Suprapubic skin (tissue), 4 donors: Measurements from ENCODE around the gene DCTN2. TPM values are rescaled to one million over a fixed set of nuclear protein-coding genes. Genes with fewer than 3 reads are reported as not detected.

Experiments used
- DNase-seq, 2 donors: peaks; one replicate each; pipeline ENCODE4 v3.0.0-alpha.2; 2019; ENCODE audit warnings: low spot score in 2 of 2
- H3K27ac ChIP-seq: fragments of 200-600 bp; sonication (generic); one replicate; pipeline ENCODE4 v1.5.1; 2019
- H3K27me3 ChIP-seq: fragments of 200-600 bp; sonication (generic); one replicate; pipeline ENCODE4 v1.5.1; 2019
- H3K36me3 ChIP-seq: fragments of 200-600 bp; sonication (generic); one replicate; pipeline ENCODE4 v1.5.1; 2019
- H3K4me1 ChIP-seq: fragments of 200-600 bp; sonication (generic); one replicate; pipeline ENCODE4 v1.5.1; 2019
- H3K4me3 ChIP-seq: fragments of 200-600 bp; sonication (generic); one replicate; pipeline ENCODE4 v1.5.1; 2019; ENCODE audit warnings: mild to moderate bottlenecking
- H3K9me3 ChIP-seq: fragments of 200-600 bp; sonication (generic); one replicate; pipeline ENCODE4 v1.5.1; 2019
- EP300 ChIP-seq: sonication (generic); formaldehyde crosslinking; IDR thresholded peaks from one replicate; pipeline ENCODE4 v1.6.1; 2017; ENCODE audit warnings: antibody characterized with exemption
- POLR2A ChIP-seq, 2 donors: fragments of 450-650 bp; IDR thresholded peaks; one replicate each; pipeline ENCODE4 v1.6.1; 2017; ENCODE audit warnings: antibody characterized with exemption in 2 of 2, mild to moderate bottlenecking in 2 of 2, moderate library complexity in 2 of 2
- POLR2AphosphoS5 ChIP-seq, 3 donors: sonication (generic); formaldehyde crosslinking; IDR thresholded peaks; one replicate each; pipeline ENCODE4 v1.6.1; 2017; ENCODE audit warnings: antibody characterized with exemption in 3 of 3
- WGBS: methylation state at CpG from one replicate; pipeline ENCODE4 v1.1.5; 2018; 5-methylcytosine and 5-hydroxymethylcytosine counted together
- total RNA-seq, 4 donors: library from RNA; depleted of rRNA; stranded (reverse); fragments of >200 nt; gene quantifications; one replicate each; pipeline ENCODE4 v1.1.0, GENCODE V29; 2016
- TF ChIP-seq, protein P1 (sequence below), 2 donors: fragments of 200-600 bp in 1 of 2; fragments of 450-650 bp in 1 of 2; sonication (generic) in 1 of 2; IDR thresholded peaks; one replicate each; pipeline ENCODE4 v1.5.1; 2016 to 2019; ENCODE audit warnings: antibody characterized with exemption in 2 of 2, mild to moderate bottlenecking in 1 of 2, moderate library complexity in 1 of 2

Gene DCTN2
- total RNA-seq, 4 donors from 2014 or later, result 152 to 242 (median 185) TPM

DNA sequence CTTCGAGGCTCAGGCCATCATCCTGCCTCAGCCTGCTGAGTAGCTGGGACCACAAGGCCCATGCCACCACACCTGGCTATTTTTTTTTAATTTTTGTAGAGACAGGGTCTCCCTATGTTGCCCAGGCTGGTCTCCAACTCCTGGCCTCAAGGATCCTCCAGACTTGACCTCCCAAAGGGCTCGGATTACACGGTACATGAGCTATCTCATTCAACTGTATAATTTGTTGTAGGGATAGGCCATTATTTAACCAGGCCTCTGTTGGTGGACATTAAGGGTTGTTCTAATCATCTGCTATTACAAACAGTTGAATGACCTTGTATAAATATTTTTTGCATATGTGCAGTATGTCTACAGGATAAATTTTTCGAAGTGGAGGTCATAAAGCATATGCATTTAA is 11.9 kb upstream of the DCTN2 start:
- TF ChIP-seq POLR2A (IDR thresholded peaks at IDR 0.05), result no peak
- no peak for TF ChIP-seq POLR2AphosphoS5 (IDR thresholded peaks at IDR 0.05)
- TF ChIP-seq, protein P1, sequence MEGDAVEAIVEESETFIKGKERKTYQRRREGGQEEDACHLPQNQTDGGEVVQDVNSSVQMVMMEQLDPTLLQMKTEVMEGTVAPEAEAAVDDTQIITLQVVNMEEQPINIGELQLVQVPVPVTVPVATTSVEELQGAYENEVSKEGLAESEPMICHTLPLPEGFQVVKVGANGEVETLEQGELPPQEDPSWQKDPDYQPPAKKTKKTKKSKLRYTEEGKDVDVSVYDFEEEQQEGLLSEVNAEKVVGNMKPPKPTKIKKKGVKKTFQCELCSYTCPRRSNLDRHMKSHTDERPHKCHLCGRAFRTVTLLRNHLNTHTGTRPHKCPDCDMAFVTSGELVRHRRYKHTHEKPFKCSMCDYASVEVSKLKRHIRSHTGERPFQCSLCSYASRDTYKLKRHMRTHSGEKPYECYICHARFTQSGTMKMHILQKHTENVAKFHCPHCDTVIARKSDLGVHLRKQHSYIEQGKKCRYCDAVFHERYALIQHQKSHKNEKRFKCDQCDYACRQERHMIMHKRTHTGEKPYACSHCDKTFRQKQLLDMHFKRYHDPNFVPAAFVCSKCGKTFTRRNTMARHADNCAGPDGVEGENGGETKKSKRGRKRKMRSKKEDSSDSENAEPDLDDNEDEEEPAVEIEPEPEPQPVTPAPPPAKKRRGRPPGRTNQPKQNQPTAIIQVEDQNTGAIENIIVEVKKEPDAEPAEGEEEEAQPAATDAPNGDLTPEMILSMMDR (IDR thresholded peaks at IDR 0.05), result no peak
- no peak for TF ChIP-seq EP300
- Histone ChIP-seq H3K4me3 (no peak overlapping the region), H3K36me3 (no peaks in the 10 kb centered on the region), H3K9me3 (no peaks in the 10 kb centered on the region), H3K4me1 (no peaks in the 10 kb centered on the region), H3K27me3 (peaks cover 16% of the 10 kb centered on the region), H3K27ac (no peak overlapping the region)
- DNase-seq, result peak in 1 of 2 donors; percentile 20
- WGBS, result 89% methylated on average over 4 of the region's 4 CpGs

DNA sequence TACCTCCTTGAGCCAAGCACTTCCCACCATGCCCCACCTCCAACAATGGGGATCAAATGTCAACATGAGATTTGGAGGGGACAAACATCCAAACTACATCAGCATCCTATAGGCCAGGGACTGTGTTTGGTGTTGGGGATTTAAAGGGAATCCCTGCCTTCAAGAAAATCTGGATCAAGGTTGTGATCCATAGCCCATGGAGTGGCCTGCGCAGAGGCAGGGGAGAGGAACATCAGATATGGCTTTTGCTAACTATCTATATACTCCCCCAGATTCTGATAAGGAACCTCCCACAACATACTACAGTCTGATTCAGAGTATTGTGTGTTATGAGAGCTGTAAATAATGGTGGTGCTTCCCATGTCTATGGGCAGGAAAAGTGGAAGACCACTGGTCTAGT is 7.9 kb upstream of the DCTN2 start:
- Histone ChIP-seq H3K4me3 (no peak overlapping the region), H3K36me3 (no peaks in the 10 kb centered on the region), H3K27me3 (peaks cover 15% of the 10 kb centered on the region), H3K4me1 (peaks cover 3% of the 10 kb centered on the region), H3K9me3 (no peaks in the 10 kb centered on the region), H3K27ac (no peak overlapping the region)
- TF ChIP-seq EP300 (no peak), POLR2A (IDR thresholded peaks at IDR 0.05) (no peak), POLR2AphosphoS5 (IDR thresholded peaks at IDR 0.05) (no peak)
- TF ChIP-seq, protein P1 (IDR thresholded peaks at IDR 0.05), result no peak
- WGBS, result 100% methylated on average over 1 of the region's 1 CpG
- peak in 1 of 2 donors; percentile 40 for DNase-seq

DNA sequence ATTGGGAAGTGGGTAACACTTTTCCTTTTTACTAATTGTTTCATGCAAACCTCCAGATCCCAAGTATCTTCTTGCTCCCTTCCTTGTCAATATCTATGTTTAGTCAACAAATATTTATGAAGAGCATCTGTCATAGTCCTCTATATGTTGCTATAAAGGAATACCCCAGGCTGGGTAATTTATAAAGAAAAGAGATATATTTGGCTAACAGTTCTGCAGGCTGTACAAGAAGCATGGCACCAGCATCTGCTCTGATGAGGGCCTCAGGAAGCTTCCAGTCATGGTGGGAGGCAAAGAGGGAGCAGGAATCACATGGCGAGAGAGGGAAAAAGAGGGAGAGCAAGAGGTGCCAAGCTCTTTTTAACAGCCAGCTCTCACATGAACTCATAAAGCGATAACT is 7.5 kb upstream of the DCTN2 start:
- TF ChIP-seq POLR2A (IDR thresholded peaks at IDR 0.05) (no peak), POLR2AphosphoS5 (IDR thresholded peaks at IDR 0.05) (no peak), EP300 (no peak)
- TF ChIP-seq, protein P1 (IDR thresholded peaks at IDR 0.05), result no peak

DNA sequence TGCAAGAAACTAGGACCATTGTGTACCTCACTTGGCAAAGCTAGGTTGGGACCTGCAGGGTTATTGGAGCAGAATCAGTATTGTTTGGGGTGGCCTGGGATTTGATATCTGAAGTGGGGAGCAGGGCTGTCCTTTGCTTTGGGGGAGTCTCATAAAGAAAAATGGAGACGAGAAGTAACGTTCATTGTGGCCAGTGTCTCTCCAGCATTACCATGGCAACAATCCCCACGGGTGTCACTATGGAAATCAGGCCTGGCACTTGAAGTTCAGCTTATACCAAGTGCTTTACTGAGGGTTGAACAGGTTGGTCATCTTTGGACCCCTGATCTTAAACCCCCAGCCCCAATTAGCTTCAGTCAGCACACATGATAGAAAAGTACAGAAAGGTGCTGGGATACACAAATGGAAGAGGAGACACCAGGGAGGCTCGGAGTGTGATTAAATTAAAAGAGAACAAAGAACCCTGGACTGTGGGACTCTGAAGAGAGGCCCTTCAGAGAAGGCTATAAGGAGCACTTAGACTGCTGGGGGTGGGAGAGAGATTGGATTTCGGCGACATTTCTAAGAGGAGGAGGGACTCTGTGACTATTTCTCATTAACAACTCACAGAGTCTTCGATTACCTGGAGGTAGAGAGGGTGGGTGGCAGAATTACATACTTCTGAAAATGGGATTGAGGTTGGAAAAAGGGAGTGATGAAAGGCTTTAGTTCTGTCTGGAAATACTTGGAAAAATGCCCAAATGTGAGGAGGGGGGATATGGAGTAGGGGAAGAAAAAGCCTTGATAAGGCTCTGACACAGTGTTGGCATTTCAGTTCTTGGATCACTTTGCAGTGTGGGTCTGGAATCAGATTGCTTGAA is 6.6 kb upstream of the DCTN2 start:
- H3K4me3 ChIP-seq, result no peak overlapping the region
- DNase-seq, result no peak
- no peaks in the 10 kb centered on the region for H3K9me3 ChIP-seq
- TF ChIP-seq EP300 (no peak), POLR2A (IDR thresholded peaks at IDR 0.05) (no peak), POLR2AphosphoS5 (IDR thresholded peaks at IDR 0.05) (no peak)
- TF ChIP-seq, protein P1 (IDR thresholded peaks at IDR 0.05), result no peak
- no peaks in the 10 kb centered on the region for H3K36me3 ChIP-seq
- peaks cover 7% of the 10 kb centered on the region for H3K4me1 ChIP-seq
- no peak overlapping the region for H3K27ac ChIP-seq
- H3K27me3 ChIP-seq, result peaks cover 29% of the 10 kb centered on the region
- WGBS, result 71% methylated on average over 7 of the region's 7 CpGs

More for the DNA sequence above, 7.5 kb upstream of the DCTN2 start:
- WGBS, result 95% methylated on average over 2 of the region's 2 CpGs
- Histone ChIP-seq H3K4me1 (peaks cover 7% of the 10 kb centered on the region), H3K27me3 (peaks cover 20% of the 10 kb centered on the region), H3K4me3 (no peak overlapping the region), H3K36me3 (no peaks in the 10 kb centered on the region), H3K9me3 (no peaks in the 10 kb centered on the region), H3K27ac (no peak overlapping the region)
- DNase-seq, result no peak

DNA sequence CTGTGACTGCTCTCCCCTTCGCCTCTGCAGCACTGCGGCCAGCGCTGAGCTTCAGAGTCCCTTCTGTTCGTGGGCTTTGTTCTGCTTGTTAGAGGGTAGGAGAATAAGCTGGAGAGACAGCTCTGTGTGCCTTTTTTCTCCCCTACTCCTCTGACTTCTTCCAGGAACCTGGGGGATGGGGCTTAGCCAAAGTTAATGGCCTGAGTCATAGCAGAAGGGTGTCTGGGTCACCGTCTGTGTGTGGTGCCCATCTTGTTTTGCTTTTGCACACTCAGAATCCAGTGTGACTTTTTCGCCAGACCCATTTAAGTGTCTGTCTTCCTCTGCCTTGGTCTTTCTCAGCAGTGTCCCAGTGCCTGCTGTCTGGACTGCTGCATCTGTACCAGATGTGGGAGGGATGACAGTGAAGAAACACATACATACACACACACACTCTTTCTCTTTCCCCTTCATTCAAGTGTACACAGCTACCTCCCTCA is 5.9 kb upstream of the DCTN2 start:
- no peak for DNase-seq
- 61% methylated on average over 6 of the region's 6 CpGs for WGBS
- Histone ChIP-seq H3K27ac (no peak overlapping the region), H3K9me3 (no peaks in the 10 kb centered on the region), H3K4me1 (peaks cover 7% of the 10 kb centered on the region), H3K27me3 (peaks cover 36% of the 10 kb centered on the region), H3K36me3 (no peaks in the 10 kb centered on the region), H3K4me3 (no peak overlapping the region)
- TF ChIP-seq POLR2AphosphoS5 (IDR thresholded peaks at IDR 0.05), result no peak
- TF ChIP-seq EP300, result no peak
- TF ChIP-seq, protein P1 (IDR thresholded peaks at IDR 0.05), result no peak
- no peak for TF ChIP-seq POLR2A (IDR thresholded peaks at IDR 0.05)
